ENCODE measurements around the gene CDK19.

Gene CDK19

DNA sequence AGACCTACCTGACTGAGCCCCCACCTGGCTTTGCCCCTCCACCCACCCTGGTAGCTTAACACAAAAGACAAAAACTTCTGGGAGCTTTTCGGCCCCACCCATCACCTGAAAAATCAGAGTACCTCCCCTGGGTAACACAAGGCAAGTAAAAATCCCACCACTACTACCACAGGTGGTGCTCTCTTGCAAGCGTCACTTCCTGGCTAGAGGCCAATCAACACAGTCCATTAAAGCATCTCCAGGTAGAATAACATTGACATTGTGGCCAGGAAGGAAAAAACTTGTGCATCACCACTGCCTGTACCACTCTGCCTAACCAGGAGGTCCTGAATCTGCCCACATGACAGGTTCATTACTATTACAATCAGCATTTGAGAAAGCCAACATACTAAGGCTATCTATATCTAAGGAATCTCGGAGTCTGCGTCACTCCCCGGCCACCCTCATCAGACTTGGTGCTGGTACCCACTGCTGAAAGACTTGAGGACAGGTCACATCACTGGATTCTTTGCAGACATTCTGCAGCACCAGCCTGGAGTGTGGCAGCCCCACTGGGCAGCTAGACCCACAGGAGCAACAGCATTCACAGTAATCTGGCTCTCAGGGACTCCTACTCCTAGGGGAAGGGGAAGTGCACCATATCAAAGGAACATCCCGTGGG, 125.9 kb downstream of the CDK19 start:
- H3K4me3 ChIP-seq (ENCODE audit: low read depth, low read length), result no peak overlapping the region
- no peaks in the 10 kb centered on the region for H3K9me3 ChIP-seq (ENCODE audit: control insufficient read depth, low read length)
- no peaks in the 10 kb centered on the region for H3K36me3 ChIP-seq (ENCODE audit: control insufficient read depth, insufficient read depth, low read length)
- H3K27ac ChIP-seq, result no peak overlapping the region
- no peak overlapping the region for H3K4me2 ChIP-seq (ENCODE audit: low read length)
- H3K9ac ChIP-seq, result no peak overlapping the region
- TF ChIP-seq, protein P1, sequence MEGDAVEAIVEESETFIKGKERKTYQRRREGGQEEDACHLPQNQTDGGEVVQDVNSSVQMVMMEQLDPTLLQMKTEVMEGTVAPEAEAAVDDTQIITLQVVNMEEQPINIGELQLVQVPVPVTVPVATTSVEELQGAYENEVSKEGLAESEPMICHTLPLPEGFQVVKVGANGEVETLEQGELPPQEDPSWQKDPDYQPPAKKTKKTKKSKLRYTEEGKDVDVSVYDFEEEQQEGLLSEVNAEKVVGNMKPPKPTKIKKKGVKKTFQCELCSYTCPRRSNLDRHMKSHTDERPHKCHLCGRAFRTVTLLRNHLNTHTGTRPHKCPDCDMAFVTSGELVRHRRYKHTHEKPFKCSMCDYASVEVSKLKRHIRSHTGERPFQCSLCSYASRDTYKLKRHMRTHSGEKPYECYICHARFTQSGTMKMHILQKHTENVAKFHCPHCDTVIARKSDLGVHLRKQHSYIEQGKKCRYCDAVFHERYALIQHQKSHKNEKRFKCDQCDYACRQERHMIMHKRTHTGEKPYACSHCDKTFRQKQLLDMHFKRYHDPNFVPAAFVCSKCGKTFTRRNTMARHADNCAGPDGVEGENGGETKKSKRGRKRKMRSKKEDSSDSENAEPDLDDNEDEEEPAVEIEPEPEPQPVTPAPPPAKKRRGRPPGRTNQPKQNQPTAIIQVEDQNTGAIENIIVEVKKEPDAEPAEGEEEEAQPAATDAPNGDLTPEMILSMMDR (IDR thresholded peaks at IDR 0.05), result no peak
- H3K79me2 ChIP-seq, result no peaks in the 10 kb centered on the region
- H3K4me1 ChIP-seq, result no peaks in the 10 kb centered on the region
- no peaks in the 10 kb centered on the region for H3K27me3 ChIP-seq (ENCODE audit: control insufficient read depth, insufficient read depth, low read length)
- no peak overlapping the region for H2AFZ ChIP-seq

DNA sequence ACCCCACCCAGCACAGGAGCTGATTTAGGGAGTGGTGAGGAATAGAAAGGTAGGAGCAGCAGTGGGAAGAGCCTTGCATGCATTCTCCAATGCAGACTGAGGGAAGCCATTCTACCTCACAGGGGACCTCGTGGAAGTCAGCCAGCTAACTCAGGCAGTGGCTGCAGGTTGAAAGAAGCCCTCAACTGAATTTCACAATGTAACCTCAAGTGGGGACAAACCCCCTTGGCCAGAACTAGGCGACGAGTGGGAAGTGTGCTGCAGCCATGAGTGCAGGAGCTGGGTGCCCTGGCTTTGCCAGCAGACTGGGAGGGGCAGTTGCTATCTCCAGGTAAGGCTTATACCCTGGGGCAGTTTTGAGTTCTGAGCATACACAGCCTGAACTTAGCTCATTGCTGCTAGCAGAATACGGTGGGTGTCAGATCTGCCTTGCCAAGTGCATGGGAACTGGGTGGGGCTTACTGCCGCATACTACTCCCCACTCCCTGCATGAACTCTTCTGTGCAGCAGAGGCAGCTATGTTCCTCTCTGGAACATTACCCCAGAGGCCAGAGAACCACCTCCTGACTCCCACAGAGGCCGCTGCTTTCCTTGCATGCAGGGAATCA, 126.5 kb downstream of the CDK19 start:
- TF ChIP-seq, protein P1 (IDR thresholded peaks at IDR 0.05), result no peak
- H3K27me3 ChIP-seq (ENCODE audit: control insufficient read depth, insufficient read depth, low read length), result no peaks in the 10 kb centered on the region
- H3K27ac ChIP-seq, result no peak overlapping the region
- no peaks in the 10 kb centered on the region for H3K4me1 ChIP-seq
- no peaks in the 10 kb centered on the region for H3K79me2 ChIP-seq
- no peak overlapping the region for H2AFZ ChIP-seq
- no peak overlapping the region for H3K4me3 ChIP-seq (ENCODE audit: low read depth, low read length)
- H3K9me3 ChIP-seq (ENCODE audit: control insufficient read depth, low read length), result no peaks in the 10 kb centered on the region
- no peak overlapping the region for H3K4me2 ChIP-seq (ENCODE audit: low read length)
- no peak overlapping the region for H3K9ac ChIP-seq
- H3K36me3 ChIP-seq (ENCODE audit: control insufficient read depth, insufficient read depth, low read length), result no peaks in the 10 kb centered on the region

- H3K4me2 ChIP-seq (ENCODE audit: low read length), result no peak overlapping the region
- H3K36me3 ChIP-seq (ENCODE audit: control insufficient read depth, insufficient read depth, low read length), result no peaks in the 10 kb centered on the region
- no peaks in the 10 kb centered on the region for H3K9me3 ChIP-seq (ENCODE audit: control insufficient read depth, low read length)
- no peaks in the 10 kb centered on the region for H3K27me3 ChIP-seq (ENCODE audit: control insufficient read depth, insufficient read depth, low read length)
- H3K27ac ChIP-seq, result no peak overlapping the region
- no peak overlapping the region for H3K4me3 ChIP-seq (ENCODE audit: low read depth, low read length)
- no peak overlapping the region for H3K9ac ChIP-seq
- H3K4me1 ChIP-seq, result no peaks in the 10 kb centered on the region
- TF ChIP-seq, protein P1 (IDR thresholded peaks at IDR 0.05), result no peak
- H3K79me2 ChIP-seq, result no peaks in the 10 kb centered on the region
- H2AFZ ChIP-seq, result no peak overlapping the region
Measured at GRCh38 chr6:110687326-110687725, 127.9 kb downstream of the CDK19 start.

DNA sequence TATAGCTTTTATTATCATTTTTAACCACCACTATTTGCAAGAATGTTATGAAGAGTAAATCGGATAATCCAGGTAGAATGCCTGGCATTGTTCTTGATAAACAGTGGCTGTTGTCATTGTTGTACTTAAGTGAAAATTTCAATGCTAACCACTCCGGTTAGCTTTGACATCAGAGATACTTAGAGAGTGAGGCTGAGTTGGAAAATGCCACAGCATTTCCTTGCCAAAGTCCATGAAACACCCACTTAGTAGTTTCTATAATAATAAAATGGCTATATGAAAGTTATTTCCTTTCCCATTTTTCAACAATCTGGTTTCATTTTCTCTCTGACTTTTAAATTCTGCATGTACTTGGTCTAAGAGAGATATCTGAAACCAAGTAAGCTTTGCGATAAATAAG, 132.0 kb downstream of the CDK19 start:
- Histone ChIP-seq H3K36me3 (ENCODE audit: control insufficient read depth, insufficient read depth, low read length) (no peaks in the 10 kb centered on the region), H3K27me3 (ENCODE audit: control insufficient read depth, insufficient read depth, low read length) (no peaks in the 10 kb centered on the region), H3K4me2 (ENCODE audit: low read length) (no peak overlapping the region), H3K9me3 (ENCODE audit: control insufficient read depth, low read length) (no peaks in the 10 kb centered on the region), H3K4me1 (peaks cover 3% of the 10 kb centered on the region), H3K4me3 (ENCODE audit: low read depth, low read length) (no peak overlapping the region), H3K27ac (no peak overlapping the region), H2AFZ (no peak overlapping the region), H3K9ac (no peak overlapping the region), H3K79me2 (no peaks in the 10 kb centered on the region)
- TF ChIP-seq, protein P1 (IDR thresholded peaks at IDR 0.05), result no peak

- Histone ChIP-seq H3K79me2 (no peaks in the 10 kb centered on the region), H3K4me2 (ENCODE audit: low read length) (no peak overlapping the region), H3K36me3 (ENCODE audit: control insufficient read depth, insufficient read depth, low read length) (no peaks in the 10 kb centered on the region), H3K27me3 (ENCODE audit: control insufficient read depth, insufficient read depth, low read length) (no peaks in the 10 kb centered on the region), H3K4me3 (ENCODE audit: low read depth, low read length) (peak overlapping the region; percentile 6), H2AFZ (peak overlapping the region; percentile 51), H3K9ac (no peak overlapping the region), H3K27ac (no peak overlapping the region), H3K9me3 (ENCODE audit: control insufficient read depth, low read length) (no peaks in the 10 kb centered on the region), H3K4me1 (peaks cover 3% of the 10 kb centered on the region)
- TF ChIP-seq, protein P1 (IDR thresholded peaks at IDR 0.05), result peak; percentile 81
Measured at GRCh38 chr6:110682460-110682853, 132.8 kb downstream of the CDK19 start.
